Right lobe of liver (tissue), 6 donors: ENCODE measurements around the gene MPDU1. TPM values are rescaled to one million over a fixed set of nuclear protein-coding genes. Genes with fewer than 3 reads are reported as not detected.

ENCODE experiments used
- ATAC-seq, 4 donors: fragments of 200-7000 bp; cut with Tn5 transposase; one replicate each; pipeline ENCODE4 v1.9.1; 2020; ENCODE audit warnings: mild to moderate bottlenecking in 4 of 4, moderate library complexity in 4 of 4
- DNase-seq, 3 donors: peaks; one replicate each; pipeline ENCODE4 v3.0.0-alpha.2; 2020
- H3K27ac ChIP-seq, 3 donors: fragments of 200-600 bp; one replicate each; pipeline ENCODE4 v1.8.0; 2022
- H3K27me3 ChIP-seq, 2 donors: fragments of 200-600 bp; one replicate each; pipeline ENCODE4 v1.8.0; 2022
- H3K36me3 ChIP-seq, 4 donors: fragments of 200-600 bp; sonication (generic) in 1 of 4; one replicate each; pipeline versions ENCODE4 v1.5.1 to v1.8.0; 2017 to 2022; ENCODE audit warnings: control low read depth in 1 of 4
- H3K4me1 ChIP-seq, 4 donors: fragments of 200-600 bp; sonication (generic) in 1 of 4; one replicate each; pipeline versions ENCODE4 v1.5.1 to v1.8.0; 2017 to 2022; ENCODE audit warnings: control low read depth in 1 of 4
- H3K4me3 ChIP-seq, 3 donors: fragments of 200-600 bp; one replicate each; pipeline ENCODE4 v1.8.0; 2022
- H3K9me3 ChIP-seq, 4 donors: fragments of 200-600 bp; sonication (generic) in 1 of 4; one replicate each; pipeline versions ENCODE4 v1.5.1 to v1.8.0; 2017 to 2022; ENCODE audit warnings: control low read depth in 1 of 4
- CTCF ChIP-seq, 4 donors: fragments of 200-600 bp in 3 of 4; fragments of 450-650 bp in 1 of 4; IDR thresholded peaks; one replicate each; pipeline versions ENCODE4 v1.5.1 to v1.8.0; 2016 to 2022; ENCODE audit warnings: antibody characterized with exemption in 4 of 4, mild to moderate bottlenecking in 2 of 4
- POLR2A ChIP-seq: fragments of 450-650 bp; IDR thresholded peaks from one replicate; pipeline ENCODE4 v1.6.1; 2017; ENCODE audit warnings: antibody characterized with exemption, mild to moderate bottlenecking
- WGBS: methylation state at CpG from one replicate; pipeline ENCODE4 v1.1.6; 2018; ENCODE audit warnings: low coverage, low lambda C conversion rate; ENCODE audit not compliant: insufficient coverage; ENCODE audit errors: missing lambda C conversion rate; 5-methylcytosine and 5-hydroxymethylcytosine counted together
- intact Hi-C, 2 donors: fragments of 100-400 bp; cut with DNase I; formaldehyde crosslinking; loops; one replicate each; pipeline versions ENCODE4 v1.11.2 to v1.14.1; 2022
- total RNA-seq, 6 experiments: library from RNA; depleted of rRNA in 2 of 6; stranded (reverse); fragments of >200 nt in 2 of 6; fragmentation: NEBNext Ultra II Directional in 3 of 6; extraction: Animal tissue kit (Norgen Biotek cat#: 25700) in 3 of 6; gene quantifications; one replicate each; pipeline versions ENCODE4 v1.1.0 to v1.2.4, GENCODE V29; 2016 to 2023
- donor health status: DM: no; HTN: yes; CAD: no.
- donor health status: DM: no; HTN: no; CAD: no.
- donor health status: DM: no; HTN: no; CAD: no.
- donor health status: DM: no; HTN: yes; CAD: no.
- donor health status: DM: no; HTN: yes; CAD: no.

The MPDU1 gene
- total RNA-seq, 6 experiments from 2014 or later, result 54.2 to 199 (median 63.3) TPM

- H3K27ac ChIP-seq, result peak overlapping the region in 2 of 3 donors; percentile 96 to 99
- TF ChIP-seq CTCF (IDR thresholded peaks at IDR 0.05) (no peak), POLR2A (no peak)
- peaks cover 0 to 54% (median 19%) of the 10 kb centered on the region in 4 donors for H3K4me1 ChIP-seq
- H3K9me3 ChIP-seq, result no peaks in the 10 kb centered on the region
- peak overlapping the region; percentile 100 for H3K4me3 ChIP-seq
- H3K36me3 ChIP-seq, result peaks cover 28 to 56% (median 39%) of the 10 kb centered on the region in 4 donors
- intact Hi-C loops, result no loop called here
- DNase-seq (peak in 1 of 3 donors; percentile 14), ATAC-seq (no peak)
- no peaks in the 10 kb centered on the region for H3K27me3 ChIP-seq
- 27% methylated on average over 8 of the region's 15 CpGs for WGBS
Measured at GRCh38 chr17:7574176-7574953, 9.3 kb upstream of the MPDU1 start.

DNA sequence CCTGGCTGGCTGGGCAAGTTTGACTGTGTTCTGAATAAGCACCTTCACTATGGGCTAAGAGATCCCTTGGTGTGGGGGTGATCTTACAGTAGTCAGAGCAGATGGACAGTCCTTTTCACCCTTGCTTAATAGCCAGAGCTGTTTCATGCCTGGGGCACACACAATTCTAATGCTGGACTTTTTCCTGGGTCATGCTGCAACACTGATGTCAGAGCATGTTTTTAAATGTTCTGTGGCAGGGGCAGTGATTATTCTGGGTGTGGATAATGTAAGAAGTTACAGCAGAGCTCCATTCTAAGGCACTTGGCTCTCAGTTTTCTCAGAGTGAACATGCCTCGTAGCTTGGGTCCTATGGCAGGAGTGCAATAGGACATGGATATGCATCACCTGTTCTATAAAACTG, 8.2 kb upstream of the MPDU1 start:
- no CpG with 5 or more reads among the region's 1 CpG for WGBS
- peaks cover 28 to 52% (median 39%) of the 10 kb centered on the region in 4 donors for H3K36me3 ChIP-seq
- H3K9me3 ChIP-seq, result no peaks in the 10 kb centered on the region
- ATAC-seq, result no peak
- H3K4me1 ChIP-seq, result peaks cover 0 to 62% (median 21%) of the 10 kb centered on the region in 4 donors
- no peak overlapping the region for H3K27ac ChIP-seq
- no peaks in the 10 kb centered on the region for H3K27me3 ChIP-seq
- TF ChIP-seq CTCF (IDR thresholded peaks at IDR 0.05) (no peak), POLR2A (peak; percentile 8)
- intact Hi-C loops, result no loop called here
- no peak for DNase-seq
- H3K4me3 ChIP-seq, result peak overlapping the region in 1 of 3 donors; percentile 4

GRCh38 chr17:7575959-7576358, 7.7 kb upstream of the MPDU1 start:
- peaks cover 28 to 52% (median 39%) of the 10 kb centered on the region in 4 donors for H3K36me3 ChIP-seq
- ATAC-seq (no peak), DNase-seq (no peak)
- TF ChIP-seq POLR2A, result no peak
- TF ChIP-seq CTCF (IDR thresholded peaks at IDR 0.05), result no peak
- no peak overlapping the region for H3K27ac ChIP-seq
- WGBS, result 66% methylated on average over 5 of the region's 7 CpGs
- intact Hi-C loops, result no loop called here
- peaks cover 0 to 62% (median 21%) of the 10 kb centered on the region in 4 donors for H3K4me1 ChIP-seq
- no peak overlapping the region for H3K4me3 ChIP-seq
- H3K9me3 ChIP-seq, result no peaks in the 10 kb centered on the region
- no peaks in the 10 kb centered on the region for H3K27me3 ChIP-seq

GRCh38 chr17:7576432-7576937, 7.2 kb upstream of the MPDU1 start:
- Histone ChIP-seq H3K27ac (no peak overlapping the region), H3K4me1 (peaks cover 0 to 59% (median 21%) of the 10 kb centered on the region in 4 donors), H3K36me3 (peaks cover 28 to 52% (median 39%) of the 10 kb centered on the region in 4 donors), H3K9me3 (no peaks in the 10 kb centered on the region), H3K4me3 (no peak overlapping the region), H3K27me3 (no peaks in the 10 kb centered on the region)
- DNase-seq, result no peak
- intact Hi-C loops, result no loop called here
- TF ChIP-seq POLR2A (no peak), CTCF (IDR thresholded peaks at IDR 0.05) (no peak)
- ATAC-seq, result no peak
- whole genome bisulfite sequencing, result 73% methylated on average over 3 of the region's 14 CpGs
